HepG2 (cell line): ENCODE measurements around the gene OR1Q1. TPM values are rescaled to one million over a fixed set of nuclear protein-coding genes. Genes with fewer than 3 reads are reported as not detected.

Source experiments
- polyA plus RNA-seq, 8 experiments: library from polyadenylated mRNA; depleted of rRNA in 3 of 8; stranded (reverse) in 7 of 8; unstranded in 1 of 8; fragments of >200 nt; fragmentation: Illumina TruSeq in 4 of 8; extraction: Trizol in 4 of 8; gene quantifications; 2 replicates each; pipeline versions ENCODE4 v1.2.1 to v1.2.3, GENCODE V29; 2011 to 2016; ENCODE audit warnings: low read depth in 4 of 8, missing spikeins in 1 of 8, mixed read lengths in 1 of 8; ENCODE audit not compliant: insufficient read depth in 1 of 8
- total RNA-seq, 5 experiments: library from RNA; depleted of rRNA; stranded (reverse); fragments of >200 nt; fragmentation: Illumina TruSeq; extraction: Trizol; gene quantifications; 2 replicates each; pipeline ENCODE4 v1.2.3, GENCODE V29; 2016; ENCODE audit warnings: low read depth in 1 of 5

OR1Q1 gene
- total and polyA plus RNA-seq, 2 of the 13 experiments (the other 11 are each of a cell fraction or from before 2014, with no cell fraction given): 0.12 TPM; not detected in 1

Other genes starting within 250 kb of the OR1Q1 start
- gene PTGS1, start 243.7 kb upstream of the OR1Q1 start, total RNA-seq (2016; rRNA removed; fragmentation: Illumina TruSeq; extraction: Trizol): 0.06 and 0.07 TPM in 2 replicates
- 0.05 and 0.08 TPM in 2 replicates for gene PTGS1, start 243.7 kb upstream of the OR1Q1 start, polyA plus RNA-seq (2011; rRNA removed)
- gene OR1J1, start 136.8 kb upstream of the OR1Q1 start, total RNA-seq (2016; rRNA removed; fragmentation: Illumina TruSeq; extraction: Trizol): not detected in 2 replicates
- gene OR1J1, start 136.8 kb upstream of the OR1Q1 start, polyA plus RNA-seq (2011; rRNA removed): not detected in 2 replicates
- not detected in 2 replicates for gene OR1J2, start 103.9 kb upstream of the OR1Q1 start, total RNA-seq (2016; rRNA removed; fragmentation: Illumina TruSeq; extraction: Trizol)
- gene OR1J2, start 103.9 kb upstream of the OR1Q1 start, polyA plus RNA-seq (2011; rRNA removed): not detected in 2 replicates
- gene OR1J4, start 95.6 kb upstream of the OR1Q1 start, total RNA-seq (2016; rRNA removed; fragmentation: Illumina TruSeq; extraction: Trizol): not detected in 2 replicates
- gene OR1J4, start 95.6 kb upstream of the OR1Q1 start, polyA plus RNA-seq (2011; rRNA removed): 0.09 TPM in 1 of 2 replicates, not detected in the other
- not detected in 2 replicates for gene OR1N1, start 87.4 kb upstream of the OR1Q1 start, total RNA-seq (2016; rRNA removed; fragmentation: Illumina TruSeq; extraction: Trizol)
- not detected in 2 replicates for gene OR1N1, start 87.4 kb upstream of the OR1Q1 start, polyA plus RNA-seq (2011; rRNA removed)
- not detected in 2 replicates for gene OR1N2, start 61.6 kb upstream of the OR1Q1 start, total RNA-seq (2016; rRNA removed; fragmentation: Illumina TruSeq; extraction: Trizol)
- gene OR1N2, start 61.6 kb upstream of the OR1Q1 start, polyA plus RNA-seq (2011; rRNA removed): not detected in 2 replicates
- not detected in 2 replicates for gene OR1L8, start 31.4 kb upstream of the OR1Q1 start, total RNA-seq (2016; rRNA removed; fragmentation: Illumina TruSeq; extraction: Trizol)
- gene OR1L8, start 31.4 kb upstream of the OR1Q1 start, polyA plus RNA-seq (2011; rRNA removed): 0.07 TPM in 1 of 2 replicates, not detected in the other
- gene OR1B1, start 42.9 kb downstream of the OR1Q1 start, total RNA-seq (2016; rRNA removed; fragmentation: Illumina TruSeq; extraction: Trizol): not detected in 2 replicates
- not detected in 2 replicates for gene OR1B1, start 42.9 kb downstream of the OR1Q1 start, polyA plus RNA-seq (2011; rRNA removed)
- gene OR1L1, start 47.0 kb downstream of the OR1Q1 start, total RNA-seq (2016; rRNA removed; fragmentation: Illumina TruSeq; extraction: Trizol): not detected in 2 replicates
- gene OR1L1, start 47.0 kb downstream of the OR1Q1 start, polyA plus RNA-seq (2011; rRNA removed): not detected in 2 replicates
- not detected in 2 replicates for gene OR1L3, start 60.4 kb downstream of the OR1Q1 start, total RNA-seq (2016; rRNA removed; fragmentation: Illumina TruSeq; extraction: Trizol)
- not detected in 2 replicates for gene OR1L3, start 60.4 kb downstream of the OR1Q1 start, polyA plus RNA-seq (2011; rRNA removed)
- not detected in 2 replicates for gene OR1L4, start 109.3 kb downstream of the OR1Q1 start, total RNA-seq (2016; rRNA removed; fragmentation: Illumina TruSeq; extraction: Trizol)
- not detected in 2 replicates for gene OR1L4, start 109.3 kb downstream of the OR1Q1 start, polyA plus RNA-seq (2011; rRNA removed)
- not detected in 2 replicates for gene OR1L6, start 127.6 kb downstream of the OR1Q1 start, total RNA-seq (2016; rRNA removed; fragmentation: Illumina TruSeq; extraction: Trizol)
- gene OR1L6, start 127.6 kb downstream of the OR1Q1 start, polyA plus RNA-seq (2011; rRNA removed): not detected in 2 replicates
- gene OR5C1, start 174.2 kb downstream of the OR1Q1 start, total RNA-seq (2016; rRNA removed; fragmentation: Illumina TruSeq; extraction: Trizol): not detected in 2 replicates
- gene OR5C1, start 174.2 kb downstream of the OR1Q1 start, polyA plus RNA-seq (2011; rRNA removed): not detected in 2 replicates
- gene OR1K1, start 185.4 kb downstream of the OR1Q1 start, total RNA-seq (2016; rRNA removed; fragmentation: Illumina TruSeq; extraction: Trizol): not detected in 2 replicates
- not detected in 2 replicates for gene OR1K1, start 185.4 kb downstream of the OR1Q1 start, polyA plus RNA-seq (2011; rRNA removed)
- gene PDCL, start 213.8 kb downstream of the OR1Q1 start, total RNA-seq (2016; rRNA removed; fragmentation: Illumina TruSeq; extraction: Trizol): 21.6 and 35.2 TPM in 2 replicates
- 4.8 and 6.1 TPM in 2 replicates for gene PDCL, start 213.8 kb downstream of the OR1Q1 start, polyA plus RNA-seq (2011; rRNA removed)